Activated CD4-positive, alpha-beta T cell treated with anti-CD3 and anti-CD28 coated beads, Interleukin-2, amount 50 U/mL, for 24 hours (primary cell): ENCODE data around the gene NOS3.

Source experiments
- DNase-seq, 2 donors: peaks; one replicate each; pipeline ENCODE4 v3.0.0-alpha.2; 2020; ENCODE audit warnings: low read depth in 1 of 2, low spot score in 1 of 2

Gene NOS3

DNA sequence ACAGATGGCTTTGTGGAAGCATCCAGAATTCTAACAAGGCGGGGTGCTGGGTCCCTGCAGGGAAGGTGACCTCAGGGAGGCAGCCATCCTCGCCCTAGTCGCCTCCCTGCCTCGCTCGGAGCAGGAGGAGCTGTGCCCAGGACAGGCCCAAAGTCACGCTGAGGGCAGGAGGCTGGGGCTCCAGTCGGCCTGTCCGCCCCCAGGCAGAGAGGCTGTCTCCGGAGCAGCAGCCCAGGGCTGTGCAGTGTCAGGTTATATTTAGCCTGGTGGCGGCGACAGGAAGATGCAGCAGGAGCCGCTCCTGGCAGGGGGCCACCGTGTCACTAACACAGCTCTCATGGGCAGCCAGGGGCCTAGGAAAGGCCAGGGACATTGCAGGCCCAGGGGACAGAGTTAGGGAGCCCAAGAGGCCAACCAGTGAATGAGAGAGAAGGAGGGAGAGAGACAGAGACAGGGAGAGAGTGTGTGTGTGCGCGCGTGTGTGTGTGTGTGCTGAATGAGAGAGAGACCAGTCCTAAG is 26.2 kb upstream of the NOS3 start:
- DNase-seq = no peak

- DNase-seq = no peak
These were observed 25.5 kb upstream of the NOS3 start for GRCh38 chr7:150965273-150965830.

GRCh38 chr7:150966002-150966401 is 24.8 kb upstream of the NOS3 start:
- no peak for DNase-seq

DNA sequence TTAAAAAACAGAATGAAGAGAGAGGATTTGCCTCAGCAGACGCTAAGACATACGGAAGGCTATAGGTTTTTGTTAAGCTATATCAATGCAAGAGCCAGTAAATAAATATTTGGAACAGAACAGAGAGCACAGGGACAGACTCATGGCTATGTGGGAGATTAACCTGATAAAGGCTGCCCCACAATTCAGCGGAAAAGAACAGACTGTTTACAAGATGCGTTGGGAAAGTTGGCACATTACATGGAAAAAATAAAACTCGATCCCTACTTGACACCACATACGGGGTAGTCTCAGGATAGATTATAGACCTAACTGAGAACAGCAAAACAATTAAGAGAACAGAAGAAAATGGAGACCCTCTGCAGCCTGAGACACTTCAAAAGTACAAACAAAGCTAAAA is 23.5 kb upstream of the NOS3 start:
- no peak for DNase-seq

DNA sequence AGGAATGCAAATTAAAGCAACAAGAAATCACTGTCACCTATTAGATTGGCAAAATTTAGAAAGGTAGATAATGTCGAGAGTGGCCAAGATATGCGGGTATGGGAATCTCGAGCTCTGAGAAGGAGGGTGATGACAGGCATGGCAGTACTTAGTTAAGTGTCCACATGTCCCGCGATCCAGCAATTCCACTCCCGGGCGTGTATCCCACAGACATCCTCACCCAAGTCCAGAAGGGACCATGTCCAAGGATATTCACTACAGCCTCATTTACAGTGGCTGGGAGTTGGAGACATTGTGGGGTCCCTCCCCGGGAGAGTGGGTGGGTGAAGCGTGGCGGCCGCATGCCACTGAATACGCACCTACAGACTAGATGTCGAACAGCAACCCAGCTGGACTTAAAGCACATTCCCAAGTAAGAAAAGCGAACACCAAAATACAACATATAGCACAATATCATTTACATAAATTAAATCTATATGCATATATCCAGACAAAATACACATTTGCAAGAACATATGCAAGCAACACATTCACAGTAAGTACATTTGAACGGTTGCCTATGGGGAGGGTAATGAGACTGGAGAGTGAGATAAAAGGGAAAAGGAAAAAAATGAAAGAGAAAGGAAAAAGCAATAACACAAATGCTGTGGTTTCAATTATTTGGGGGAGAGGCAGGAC is 22.6 kb upstream of the NOS3 start:
- DNase-seq = no peak

- DNase-seq = no peak
These were observed 22.0 kb upstream of the NOS3 start for GRCh38 chr7:150968734-150969372.

- no peak for DNase-seq
These were observed 21.3 kb upstream of the NOS3 start for GRCh38 chr7:150969475-150969874.

GRCh38 chr7:150970424-150970823 is 20.4 kb upstream of the NOS3 start:
- DNase-seq = no peak

DNA sequence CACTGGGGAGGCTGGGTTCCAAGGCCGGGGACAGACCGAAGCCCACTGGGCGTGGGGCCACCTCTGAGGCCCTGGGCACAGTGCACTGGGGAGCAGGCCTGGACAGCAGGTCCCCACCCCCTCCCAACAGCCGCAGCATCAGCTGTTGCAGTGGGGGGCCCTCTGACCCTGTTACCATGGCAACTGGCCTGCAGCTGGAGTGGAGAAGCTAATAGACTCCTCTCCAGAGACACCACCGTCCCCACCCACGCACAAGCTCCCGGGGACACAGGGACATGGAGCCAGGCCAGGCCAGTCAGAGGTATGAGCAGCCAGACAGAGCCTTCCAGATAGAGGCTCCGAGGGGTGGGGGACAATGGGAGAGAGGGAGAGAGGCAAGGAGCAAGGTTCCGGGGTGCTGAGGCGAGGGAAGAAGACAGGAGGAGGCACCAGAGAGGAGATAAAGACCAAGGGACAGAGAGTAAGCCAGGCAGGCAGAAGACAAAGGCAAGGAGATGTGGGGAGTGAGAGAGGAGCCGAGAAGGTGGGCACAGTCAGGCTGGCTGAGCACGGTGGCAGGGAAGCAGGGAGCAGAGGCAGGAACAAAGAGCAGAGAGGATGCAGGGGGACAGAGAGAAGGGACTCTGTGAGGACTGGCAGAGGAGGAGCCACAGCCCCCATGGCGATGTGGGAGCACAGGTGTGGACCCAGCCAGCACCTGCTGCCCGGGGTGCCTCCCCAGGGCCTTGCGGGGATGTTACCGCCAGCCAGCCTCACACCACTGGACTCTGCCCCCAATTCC is 19.4 kb upstream of the NOS3 start:
- no peak for DNase-seq

GRCh38 chr7:150972023-150972468 is 18.8 kb upstream of the NOS3 start:
- DNase-seq = no peak

- DNase-seq = no peak
These were observed 18.1 kb upstream of the NOS3 start for GRCh38 chr7:150972741-150973140.

- no peak for DNase-seq
These were observed 17.0 kb upstream of the NOS3 start for GRCh38 chr7:150973571-150974451.

GRCh38 chr7:150974468-150975391 is 16.1 kb upstream of the NOS3 start:
- peak; percentile 54 to 63 for DNase-seq

- no peak for DNase-seq
These were observed 15.1 kb upstream of the NOS3 start for GRCh38 chr7:150975536-150976319.

- no peak for DNase-seq
These were observed 14.1 kb upstream of the NOS3 start for GRCh38 chr7:150976529-150977381.

DNA sequence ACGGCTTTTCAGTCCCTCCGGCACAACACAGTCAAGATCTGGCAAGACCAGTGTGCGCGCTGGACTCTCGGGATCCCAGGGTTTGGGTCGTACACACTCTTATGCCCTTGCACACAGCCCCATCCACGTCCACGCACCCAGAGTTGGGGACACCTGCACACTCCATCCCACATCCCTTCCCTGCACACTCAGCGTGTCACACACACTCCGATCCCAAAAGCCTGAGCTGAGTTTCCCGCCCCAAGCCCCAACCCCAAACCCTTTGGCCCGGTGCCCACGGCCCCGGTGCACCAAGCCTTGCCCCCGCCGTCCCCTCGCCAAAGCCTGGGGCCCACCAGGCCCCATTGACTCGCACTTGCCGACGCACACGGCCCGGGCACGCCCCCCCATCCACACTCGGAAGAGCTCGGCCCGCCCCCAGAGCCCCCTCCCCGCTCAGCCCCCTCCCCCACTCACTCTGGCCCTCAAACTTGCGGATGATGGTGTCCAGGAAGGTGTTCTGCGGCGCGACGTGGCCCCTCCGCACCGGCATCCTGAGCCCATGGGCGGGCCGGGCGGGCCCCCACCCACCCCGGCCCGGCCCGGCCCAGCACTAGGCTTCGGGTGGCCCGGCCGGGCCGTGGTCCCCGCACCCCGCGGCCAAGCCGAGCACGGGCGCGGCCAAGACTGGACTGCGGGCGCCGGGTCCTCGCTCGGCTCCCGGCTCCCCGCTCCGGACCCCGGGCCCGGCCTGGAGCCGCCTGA is 13.3 kb upstream of the NOS3 start:
- DNase-seq = no peak

DNA sequence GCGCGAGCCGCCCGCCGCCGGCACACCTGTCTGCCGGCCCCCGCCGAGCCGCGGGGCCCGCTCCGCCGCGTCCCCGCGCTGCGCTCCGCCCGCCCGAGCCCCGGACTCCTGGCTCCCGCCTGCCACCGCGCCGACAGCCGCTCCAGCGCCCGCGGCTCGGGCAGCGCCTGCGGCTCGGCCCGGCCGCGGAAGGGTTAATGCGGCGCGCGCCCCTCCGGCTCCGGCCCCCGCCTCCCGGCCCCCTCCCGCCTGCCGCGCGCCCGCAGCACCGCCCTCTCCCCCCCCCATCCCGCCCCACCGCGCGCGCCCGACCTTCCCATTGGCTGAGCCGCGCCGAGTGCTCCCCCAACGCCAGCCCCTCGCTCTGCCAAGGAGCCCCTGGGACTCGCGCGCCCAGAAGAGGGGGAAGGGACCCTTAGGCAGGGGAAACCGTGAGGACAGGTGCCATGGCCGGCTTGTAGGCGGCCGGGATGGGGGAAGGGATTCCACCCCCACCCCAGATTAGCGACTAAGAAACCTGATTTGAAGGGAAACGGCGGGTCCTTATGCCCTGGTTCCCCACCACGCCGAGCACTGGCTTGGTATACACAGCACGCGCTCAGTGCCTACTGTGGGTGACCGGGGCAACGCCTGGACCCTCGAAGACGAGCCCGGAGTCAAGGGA is 12.6 kb upstream of the NOS3 start, which contains the start of gene KCNH2:
KCNH2 (minus strand) TSS at position 196 of the 664 bp plus-strand sequence. CDS start 408 bp downstream, outside the sequence.
- DNase-seq = no peak
